GM19043 (cell line): ENCODE results near the gene VDR.

Source experiments
- ATAC-seq: cut with Tn5 transposase; IDR thresholded peaks from one replicate; pipeline ENCODE4 v1.9.1; 2021; ENCODE audit warnings: low read depth; ENCODE audit not compliant: unreplicated experiment

VDR gene

GRCh38 chr12:47896022-47896421, 8.8 kb downstream of the VDR start:
- ATAC-seq = no peak

- ATAC-seq = no peak
Observed at GRCh38 chr12:47894652-47895051, 10.1 kb downstream of the VDR start.

- no peak for ATAC-seq
Observed at GRCh38 chr12:47894068-47894467, 10.7 kb downstream of the VDR start.

GRCh38 chr12:47892819-47893218, 12.0 kb downstream of the VDR start:
- ATAC-seq = no peak

GRCh38 chr12:47891356-47891755, 13.4 kb downstream of the VDR start:
- no peak for ATAC-seq

GRCh38 chr12:47889040-47889439, 15.8 kb downstream of the VDR start:
- ATAC-seq = peak; percentile 44

GRCh38 chr12:47888153-47888819, 16.5 kb downstream of the VDR start:
- ATAC-seq = no peak

GRCh38 chr12:47887529-47887928, 17.3 kb downstream of the VDR start:
- no peak for ATAC-seq

- ATAC-seq = no peak
Observed at GRCh38 chr12:47886510-47887240, 18.1 kb downstream of the VDR start.

- no peak for ATAC-seq
Observed at GRCh38 chr12:47885566-47885965, 19.2 kb downstream of the VDR start.

GRCh38 chr12:47885012-47885501, 19.7 kb downstream of the VDR start:
- peak; percentile 34 for ATAC-seq

- no peak for ATAC-seq
Observed at GRCh38 chr12:47884501-47884900, 20.3 kb downstream of the VDR start.

GRCh38 chr12:47883663-47884195, 21.1 kb downstream of the VDR start:
- no peak for ATAC-seq

- peak; percentile 84 for ATAC-seq
Observed at GRCh38 chr12:47882781-47883546, 21.8 kb downstream of the VDR start.

GRCh38 chr12:47881826-47882427, 22.9 kb downstream of the VDR start:
- no peak for ATAC-seq

- no peak for ATAC-seq
Observed at GRCh38 chr12:47881051-47881450, 23.7 kb downstream of the VDR start.

GRCh38 chr12:47878918-47879481, 25.8 kb downstream of the VDR start:
- ATAC-seq = no peak

- ATAC-seq = no peak
Observed at GRCh38 chr12:47878293-47878917, 26.4 kb downstream of the VDR start.

GRCh38 chr12:47877081-47877480, 27.7 kb downstream of the VDR start:
- ATAC-seq = no peak

- ATAC-seq = no peak
Observed at GRCh38 chr12:47876440-47876960, 28.3 kb downstream of the VDR start.
